Caco-2 (cell line): ENCODE data around the gene NIT1. TPM values are rescaled to one million over a fixed set of nuclear protein-coding genes. Genes with fewer than 3 reads are reported as not detected.

Experiments
- BruUV-seq: library from RNA; stranded (reverse); fragments of 400-500 nt; replicated peaks from 2 replicates; lab custom pipeline; 2021; lab: Mats Ljungman, UMichigan
- CTCF ChIA-PET: fragments of 300-600 bp; sonication (Branson Sonifier 250); formaldehyde crosslinking; loops from one replicate; lab custom pipeline; 2022; ENCODE audit warnings: antibody characterized with exemption; lab: Charles Lee
- POLR2A ChIA-PET: fragments of 300-600 bp; sonication (Branson Sonifier 250); formaldehyde crosslinking; loops from one replicate; lab custom pipeline; 2022; ENCODE audit warnings: antibody characterized with exemption; lab: Charles Lee
- DNase-seq, 2 experiments: peaks; one replicate each; pipeline versions ENCODE4 v3.0.0 to v3.0.0-alpha.2; 2020 to 2022
- H3K27me3 ChIP-seq: replicated peaks from 2 replicates; pipeline ENCODE4 v1.6.0; 2011; ENCODE audit warnings: low read length; ENCODE audit not compliant: control insufficient read depth, insufficient read depth
- H3K36me3 ChIP-seq: 2 replicates; pipeline ENCODE4 v1.5.1; 2011; ENCODE audit warnings: low read length; ENCODE audit not compliant: control insufficient read depth, insufficient read depth
- H3K4me1 ChIP-seq: fragments of 250-450 bp; sonication (Bioruptor Pico); 2 replicates; pipeline ENCODE4 v1.5.1; 2020; ENCODE audit warnings: mild to moderate bottlenecking
- H3K4me3 ChIP-seq: 2 replicates; pipeline ENCODE4 v1.5.1; 2011; ENCODE audit warnings: low read depth, mild to moderate bottlenecking, control low read depth, low read length
- H3K9me3 ChIP-seq: fragments of 250-450 bp; sonication (Bioruptor Pico); 2 replicates; pipeline ENCODE4 v1.5.1; 2020; ENCODE audit warnings: mild to moderate bottlenecking, moderate library complexity
- H3K27ac Mint-ChIP-seq: one replicate; pipeline ENCODE4 v1.8.0; 2022; ENCODE audit warnings: mixed read lengths; ENCODE audit not compliant: unreplicated experiment
- H3K27me3 Mint-ChIP-seq: one replicate; pipeline ENCODE4 v1.8.0; 2022; ENCODE audit warnings: mixed read lengths; ENCODE audit not compliant: insufficient read depth, unreplicated experiment
- H3K36me3 Mint-ChIP-seq: one replicate; pipeline ENCODE4 v1.8.0; 2022; ENCODE audit warnings: mild to moderate bottlenecking, mixed read lengths; ENCODE audit not compliant: insufficient read depth, unreplicated experiment
- H3K4me1 Mint-ChIP-seq: one replicate; pipeline ENCODE4 v1.8.0; 2022; ENCODE audit warnings: low read depth, mixed read lengths; ENCODE audit not compliant: unreplicated experiment
- H3K4me3 Mint-ChIP-seq: one replicate; pipeline ENCODE4 v1.8.0; 2022; ENCODE audit warnings: mild to moderate bottlenecking, moderate library complexity, mixed read lengths; ENCODE audit not compliant: unreplicated experiment
- H3K9me3 Mint-ChIP-seq: one replicate; pipeline ENCODE4 v1.8.0; 2022; ENCODE audit warnings: mixed read lengths; ENCODE audit not compliant: unreplicated experiment
- CTCF ChIP-seq, 2 experiments: fragments of 200-600 bp in 1 of 2; IDR thresholded peaks; 1 replicate in 1 of 2; 2 replicates in 1 of 2; pipeline versions ENCODE4 v1.5.1 to v1.8.0; 2011 to 2022; ENCODE audit warnings: antibody characterized with exemption in 1 of 2, control low read depth in 1 of 2, inconsistent platforms in 1 of 2, low read depth in 1 of 2, low read length in 1 of 2, mild to moderate bottlenecking in 1 of 2, moderate library complexity in 1 of 2; ENCODE audit not compliant: insufficient read depth in 1 of 2, severe bottlenecking in 1 of 2, unreplicated experiment in 1 of 2
- intact Hi-C: fragments of 100-400 bp; cut with micrococcal nuclease; formaldehyde crosslinking; loops from one replicate; pipeline ENCODE4 v1.10.0; 2022; ENCODE audit not compliant: unreplicated experiment
- total RNA-seq: library from RNA; stranded (reverse); gene quantifications from 2 replicates; pipeline ENCODE4 v1.2.3, GENCODE V29; 2022

Gene NIT1
- total RNA-seq, 1 experiment from 2014 or later = 42.1 TPM

GRCh38 chr1:161165742-161166668, 48.1 kb downstream of the NIT1 start, which contains the start of gene PPOX:
Gene PPOX, plus strand, starts transcription at chr1:161166426. Its CDS starts 422 bp downstream, at chr1:161166848.
- CTCF ChIA-PET = interaction anchor here (0.6 to 2.1 kb wide), 15 partner anchors 9 to 224 kb away, joined by 3 to 22 read pairs (median 4); partner anchors contain the start of genes APOA2, B4GALT3, F11R and NDUFS2
- H3K36me3 ChIP-seq = peaks cover 1% of the 10 kb centered on the region

GRCh38 chr1:161166669-161167548, 49.0 kb downstream of the NIT1 start:
- ChIA-PET CTCF (interaction anchor here (1.1 to 2.1 kb wide), 10 partner anchors 10 to 223 kb away, joined by 3 to 22 read pairs (median 4); partner anchors contain the start of genes APOA2, B4GALT3, F11R and SDHC), POLR2A (interaction anchor here (1.3 to 2.4 kb wide), 5 partner anchors 10 to 35 kb away, joined by 8 to 25 read pairs (median 10); partner anchors contain the start of genes B4GALT3, DEDD, NDUFS2 and UFC1)
- intact Hi-C loops = no loop called here
- Mint-ChIP-seq H3K27ac (peak overlapping the region; percentile 81), H3K4me3 (peak overlapping the region; percentile 83), H3K36me3 (peaks cover 29% of the 10 kb centered on the region), H3K4me1 (no peaks in the 10 kb centered on the region), H3K27me3 (no peaks in the 10 kb centered on the region), H3K9me3 (no peaks in the 10 kb centered on the region)
- H3K36me3 ChIP-seq = peaks cover 2% of the 10 kb centered on the region
- peak in 1 of 2 experiments; percentile 37 for DNase-seq
- no peaks in the 10 kb centered on the region for H3K27me3 ChIP-seq
- no peak for TF ChIP-seq CTCF (IDR thresholded peaks at IDR 0.05; ENCODE audit: insufficient read depth in 1 of 2, low read depth in 1 of 2, low read length in 1 of 2, severe bottlenecking in 1 of 2, unreplicated experiment in 1 of 2)
- peaks cover 3% of the 10 kb centered on the region; the same call in 1 of the 2 replicates for H3K4me1 ChIP-seq
- peak overlapping the region; percentile 88 for H3K4me3 ChIP-seq
- TSS peak; percentile 52 for BruUV-seq
- H3K9me3 ChIP-seq = no peaks in the 10 kb centered on the region

More at GRCh38 chr1:161165742-161166668, 48.1 kb downstream of the NIT1 start, which contains the start of gene PPOX:
- intact Hi-C loops = no loop called here
- peak within 1 kb of the TSS; percentile 88 for H3K4me3 ChIP-seq
- Mint-ChIP-seq H3K9me3 (no peaks in the 10 kb centered on the region), H3K4me1 (no peaks in the 10 kb centered on the region), H3K36me3 (peaks cover 26% of the 10 kb centered on the region), H3K27ac (peak within 1 kb of the TSS; percentile 81), H3K27me3 (no peaks in the 10 kb centered on the region), H3K4me3 (peak within 1 kb of the TSS; percentile 83)
- DNase-seq = peak; percentile 96 to 98
- peak in 1 of 2 experiments; percentile 55 for TF ChIP-seq CTCF (IDR thresholded peaks at IDR 0.05; ENCODE audit: insufficient read depth in 1 of 2, low read depth in 1 of 2, low read length in 1 of 2, severe bottlenecking in 1 of 2, unreplicated experiment in 1 of 2)
- H3K27me3 ChIP-seq = no peaks in the 10 kb centered on the region
- no TSS peak for BruUV-seq
- no peaks in the 10 kb centered on the region for H3K9me3 ChIP-seq
- peaks cover 3% of the 10 kb centered on the region; the same call in 1 of the 2 replicates for H3K4me1 ChIP-seq
- POLR2A ChIA-PET = interaction anchor here (0.5 to 2.4 kb wide), 7 partner anchors 11 to 145 kb away, joined by 3 to 25 read pairs (median 8); partner anchors contain the start of genes B4GALT3, DEDD, F11R and NDUFS2
